ENCODE results near the gene ADORA2B.
"Not testable (repeated sequence)": the region's sequence is repeated elsewhere in the genome, so short reads cannot be mapped to it uniquely, and the experiment has no call there.

GRCh38 chr17:15979013-15979412, 34.1 kb downstream of the ADORA2B start:
- TF ChIP-seq ZBTB33 (IDR thresholded peaks at IDR 0.05; ENCODE audit: borderline replicate concordance, low read depth); JUND (IDR thresholded peaks at IDR 0.05): not testable (repeated sequence)
